IgD-negative memory B cell (primary cell): ENCODE measurements around the gene SLC1A6. TPM values are rescaled to one million over a fixed set of nuclear protein-coding genes. Genes with fewer than 3 reads are reported as not detected.
A peak's percentile ranks its signal among the peaks of the same experiment; 100 is the strongest.
"Not testable (repeated sequence)": the region's sequence is repeated elsewhere in the genome, so short reads cannot be mapped to it uniquely, and the experiment has no call there.

Experiments
- H3K27ac Mint-ChIP-seq, 3 donors: one replicate each; pipeline ENCODE4 v1.8.0; 2020 to 2022; ENCODE audit warnings: mild to moderate bottlenecking in 3 of 3, mixed read lengths in 3 of 3, moderate library complexity in 1 of 3
- H3K27me3 Mint-ChIP-seq: one replicate; pipeline ENCODE4 v1.8.0; 2021; ENCODE audit warnings: mixed read lengths
- H3K36me3 Mint-ChIP-seq: one replicate; pipeline ENCODE4 v1.8.0; 2020; ENCODE audit warnings: mild to moderate bottlenecking, mixed read lengths
- H3K4me1 Mint-ChIP-seq, 3 donors: one replicate each; pipeline ENCODE4 v1.8.0; 2020 to 2022; ENCODE audit warnings: mixed read lengths in 3 of 3, mild to moderate bottlenecking in 1 of 3
- H3K4me3 Mint-ChIP-seq, 4 donors: one replicate each; pipeline ENCODE4 v1.8.0; 2020 to 2022; ENCODE audit warnings: mild to moderate bottlenecking in 4 of 4, mixed read lengths in 4 of 4, moderate library complexity in 3 of 4
- H3K9me3 Mint-ChIP-seq, 3 donors: one replicate each; pipeline ENCODE4 v1.8.0; 2020 to 2021; ENCODE audit warnings: mixed read lengths in 3 of 3, mild to moderate bottlenecking in 1 of 3
- polyA plus RNA-seq: library from polyadenylated mRNA; unstranded; fragments of 300-500 nt; fragmentation: Illumina TruSeq; gene quantifications from one replicate; pipeline ENCODE4 v1.2.3, GENCODE V29; 2021

Gene SLC1A6
- polyA plus RNA-seq, 1 donor from 2014 or later: not detected

- Mint-ChIP-seq H3K27ac (no peak overlapping the region), H3K9me3 (peaks cover 0 to 5% (median 2%) of the 10 kb centered on the region in 3 donors), H3K36me3 (no peaks in the 10 kb centered on the region), H3K4me1 (peaks cover 0 to 9% (median 0%) of the 10 kb centered on the region in 3 donors), H3K27me3 (peaks cover 25% of the 10 kb centered on the region), H3K4me3 (no peak overlapping the region)
These were observed 2.5 kb downstream of the SLC1A6 start for GRCh38 chr19:14977128-14977527.

GRCh38 chr19:14974488-14974887 lies 5.2 kb downstream of the SLC1A6 start:
- H3K9me3 Mint-ChIP-seq: peaks cover 2 to 5% (median 4%) of the 10 kb centered on the region in 3 donors
- no peak overlapping the region for H3K4me3 Mint-ChIP-seq
- H3K27ac Mint-ChIP-seq: no peak overlapping the region
- H3K27me3 Mint-ChIP-seq: peaks cover 17% of the 10 kb centered on the region
- peaks cover 0 to 6% (median 0%) of the 10 kb centered on the region in 3 donors for H3K4me1 Mint-ChIP-seq
- no peaks in the 10 kb centered on the region for H3K36me3 Mint-ChIP-seq

GRCh38 chr19:14972676-14973075 lies 7.0 kb downstream of the SLC1A6 start:
- H3K4me1 Mint-ChIP-seq: no peaks in the 10 kb centered on the region
- no peak overlapping the region for H3K27ac Mint-ChIP-seq
- peaks cover 11% of the 10 kb centered on the region for H3K27me3 Mint-ChIP-seq
- peaks cover 2 to 8% (median 7%) of the 10 kb centered on the region in 3 donors for H3K9me3 Mint-ChIP-seq
- no peak overlapping the region for H3K4me3 Mint-ChIP-seq
- H3K36me3 Mint-ChIP-seq: peaks cover 3% of the 10 kb centered on the region

- Mint-ChIP-seq H3K36me3 (peaks cover 3% of the 10 kb centered on the region), H3K9me3 (peaks cover 2 to 8% (median 7%) of the 10 kb centered on the region in 3 donors), H3K4me3 (no peak overlapping the region), H3K4me1 (no peaks in the 10 kb centered on the region), H3K27ac (no peak overlapping the region), H3K27me3 (peaks cover 7% of the 10 kb centered on the region)
These were observed 8.2 kb downstream of the SLC1A6 start for GRCh38 chr19:14971474-14971873.

- H3K9me3 Mint-ChIP-seq: peaks cover 2 to 8% (median 2%) of the 10 kb centered on the region in 3 donors
- H3K27ac Mint-ChIP-seq: no peak overlapping the region
- no peaks in the 10 kb centered on the region for H3K4me1 Mint-ChIP-seq
- H3K36me3 Mint-ChIP-seq: peaks cover 3% of the 10 kb centered on the region
- peaks cover 4% of the 10 kb centered on the region for H3K27me3 Mint-ChIP-seq
- no peak overlapping the region for H3K4me3 Mint-ChIP-seq
These were observed 11.4 kb downstream of the SLC1A6 start for GRCh38 chr19:14968247-14968646.

- Mint-ChIP-seq H3K4me1 (no peaks in the 10 kb centered on the region), H3K4me3 (no peak overlapping the region), H3K9me3 (peaks cover 6 to 14% (median 13%) of the 10 kb centered on the region in 3 donors)
These were observed 17.5 kb downstream of the SLC1A6 start for GRCh38 chr19:14961956-14962685.

GRCh38 chr19:14959263-14959662 lies 20.4 kb downstream of the SLC1A6 start:
- H3K4me3 Mint-ChIP-seq: no peak overlapping the region
- H3K27me3 Mint-ChIP-seq: peaks cover 4% of the 10 kb centered on the region
- H3K27ac Mint-ChIP-seq: no peak overlapping the region
- H3K4me1 Mint-ChIP-seq: no peaks in the 10 kb centered on the region
- peaks cover 2% of the 10 kb centered on the region for H3K36me3 Mint-ChIP-seq
- peaks cover 9 to 20% (median 18%) of the 10 kb centered on the region in 3 donors for H3K9me3 Mint-ChIP-seq

More at GRCh38 chr19:14961956-14962685, 17.5 kb downstream of the SLC1A6 start:
- Mint-ChIP-seq H3K27me3 (peaks cover 4% of the 10 kb centered on the region), H3K27ac (no peak overlapping the region), H3K36me3 (no peaks in the 10 kb centered on the region)

GRCh38 chr19:14957464-14957863 lies 22.2 kb downstream of the SLC1A6 start:
- H3K36me3 Mint-ChIP-seq: peaks cover 2% of the 10 kb centered on the region

GRCh38 chr19:14954071-14954655 lies 25.5 kb downstream of the SLC1A6 start:
- Mint-ChIP-seq H3K27me3 (peaks cover 4% of the 10 kb centered on the region), H3K4me1 (no peaks in the 10 kb centered on the region), H3K27ac (no peak overlapping the region), H3K36me3 (peaks cover 2% of the 10 kb centered on the region), H3K4me3 (peak overlapping the region in 1 of 4 donors; percentile 71), H3K9me3 (peaks cover 3 to 14% (median 5%) of the 10 kb centered on the region in 3 donors)

More at GRCh38 chr19:14957464-14957863, 22.2 kb downstream of the SLC1A6 start:
- Mint-ChIP-seq H3K27me3 (peaks cover 3% of the 10 kb centered on the region), H3K27ac (no peak overlapping the region), H3K4me1 (no peaks in the 10 kb centered on the region), H3K9me3 (peaks cover 7 to 18% (median 13%) of the 10 kb centered on the region in 3 donors), H3K4me3 (no peak overlapping the region)

GRCh38 chr19:14952767-14953166 lies 26.9 kb downstream of the SLC1A6 start:
- H3K27me3 Mint-ChIP-seq: peaks cover 4% of the 10 kb centered on the region
- peaks cover 3 to 14% (median 5%) of the 10 kb centered on the region in 3 donors for H3K9me3 Mint-ChIP-seq
- H3K4me1 Mint-ChIP-seq: no peaks in the 10 kb centered on the region
- no peak overlapping the region for H3K4me3 Mint-ChIP-seq
- H3K27ac Mint-ChIP-seq: no peak overlapping the region
- peaks cover 2% of the 10 kb centered on the region for H3K36me3 Mint-ChIP-seq

GRCh38 chr19:14950421-14950820 lies 29.2 kb downstream of the SLC1A6 start:
- H3K27ac Mint-ChIP-seq: no peak overlapping the region
- peaks cover 0 to 5% (median 0%) of the 10 kb centered on the region in 3 donors for H3K4me1 Mint-ChIP-seq
- no peak overlapping the region for H3K4me3 Mint-ChIP-seq
- peaks cover 4% of the 10 kb centered on the region for H3K27me3 Mint-ChIP-seq
- H3K9me3 Mint-ChIP-seq: peaks cover 0 to 2% (median 0%) of the 10 kb centered on the region in 3 donors
- peaks cover 2% of the 10 kb centered on the region for H3K36me3 Mint-ChIP-seq

- Mint-ChIP-seq H3K4me3 (no peak overlapping the region), H3K9me3 (peaks cover 0 to 2% (median 0%) of the 10 kb centered on the region in 3 donors), H3K4me1 (peaks cover 0 to 5% (median 0%) of the 10 kb centered on the region in 3 donors), H3K36me3 (peaks cover 2% of the 10 kb centered on the region), H3K27ac (no peak overlapping the region), H3K27me3 (peaks cover 4% of the 10 kb centered on the region)
These were observed 29.8 kb downstream of the SLC1A6 start for GRCh38 chr19:14949876-14950275.

GRCh38 chr19:14949413-14949812 lies 30.3 kb downstream of the SLC1A6 start:
- not testable (repeated sequence) for H3K27me3 Mint-ChIP-seq, H3K4me1 Mint-ChIP-seq, H3K4me3 Mint-ChIP-seq, H3K36me3 Mint-ChIP-seq, H3K9me3 Mint-ChIP-seq, H3K27ac Mint-ChIP-seq

- H3K4me3 Mint-ChIP-seq: no peak overlapping the region
- peaks cover 2 to 10% (median 8%) of the 10 kb centered on the region in 3 donors for H3K4me1 Mint-ChIP-seq
- H3K27me3 Mint-ChIP-seq: peaks cover 4% of the 10 kb centered on the region
- no peak overlapping the region for H3K27ac Mint-ChIP-seq
- peaks cover 2% of the 10 kb centered on the region for H3K36me3 Mint-ChIP-seq
- H3K9me3 Mint-ChIP-seq: peaks cover 0 to 2% (median 0%) of the 10 kb centered on the region in 3 donors
These were observed 35.2 kb downstream of the SLC1A6 start for GRCh38 chr19:14944456-14944855.

- Mint-ChIP-seq H3K27me3 (peaks cover 4% of the 10 kb centered on the region), H3K36me3 (peaks cover 2% of the 10 kb centered on the region), H3K9me3 (peaks cover 0 to 2% (median 0%) of the 10 kb centered on the region in 3 donors), H3K4me1 (peaks cover 2 to 10% (median 8%) of the 10 kb centered on the region in 3 donors), H3K4me3 (peak overlapping the region in 1 of 4 donors; percentile 25), H3K27ac (peak overlapping the region in 1 of 3 donors; percentile 15)
These were observed 36.1 kb downstream of the SLC1A6 start for GRCh38 chr19:14943601-14944000.
